Measurements from ENCODE around the gene ICAM2. TPM values are rescaled to one million over a fixed set of nuclear protein-coding genes. Genes with fewer than 3 reads are reported as not detected.

ICAM2 gene
- total RNA-seq, 1 donor from 2014 or later = 75.2 TPM

Other genes with a start within 250 kb of the ICAM2 start
- 110 TPM for gene CCDC47, start 247.0 kb downstream of the ICAM2 start, total RNA-seq
- gene DDX42, start 246.5 kb downstream of the ICAM2 start, total RNA-seq = 130 TPM
- gene PSMC5, start 193.2 kb downstream of the ICAM2 start, total RNA-seq = 115 TPM
- 28.8 TPM for gene FTSJ3, start 193.0 kb downstream of the ICAM2 start, total RNA-seq
- 57.4 TPM for gene SMARCD2, start 177.9 kb downstream of the ICAM2 start, total RNA-seq
- not detected for gene CSH2, start 147.0 kb downstream of the ICAM2 start, total RNA-seq
- gene GH2, start 138.7 kb downstream of the ICAM2 start, total RNA-seq = not detected
- not detected for gene CSH1, start 124.1 kb downstream of the ICAM2 start, total RNA-seq
- gene CSHL1, start 109.4 kb downstream of the ICAM2 start, total RNA-seq = not detected
- not detected for gene GH1, start 101.8 kb downstream of the ICAM2 start, total RNA-seq
- gene CD79B, start 88.3 kb downstream of the ICAM2 start, total RNA-seq = 4.3 TPM
- gene SCN4A, start 47.7 kb downstream of the ICAM2 start, total RNA-seq = 27.1 TPM
- 0.90 TPM for gene PRR29, start 22.3 kb downstream of the ICAM2 start, total RNA-seq
- 27.1 TPM for gene ERN1, start 109.5 kb upstream of the ICAM2 start, total RNA-seq
- gene TEX2, start 242.6 kb upstream of the ICAM2 start, total RNA-seq = 77.0 TPM

Data from mesenteric fat pad (tissue), 1 donor.